ENCODE results near the gene SERPINA4.

SERPINA4 gene

GRCh38 chr14:94560751-94561655 lies at the start of gene SERPINA4:
Gene SERPINA4, plus strand, starts transcription at chr14:94561442. Its CDS starts 2,041 bp downstream, at chr14:94563483.
- in situ Hi-C loops (cut with MboI; ENCODE audit: low sequenced_read_pairs) = no loop called here

GRCh38 chr14:94514351-94514750 lies 46.9 kb upstream of the SERPINA4 start:
- in situ Hi-C loops (cut with MboI; ENCODE audit: low sequenced_read_pairs) = no loop called here

- in situ Hi-C loops (cut with MboI; ENCODE audit: low sequenced_read_pairs) = no loop called here
Observed at GRCh38 chr14:94515426-94515825, 45.8 kb upstream of the SERPINA4 start.

GRCh38 chr14:94515856-94516255 lies 45.4 kb upstream of the SERPINA4 start:
- in situ Hi-C loops (cut with MboI; ENCODE audit: low sequenced_read_pairs) = no loop called here

- in situ Hi-C loops (cut with MboI; ENCODE audit: low sequenced_read_pairs) = no loop called here
Observed at GRCh38 chr14:94517248-94517640, 44.0 kb upstream of the SERPINA4 start.

GRCh38 chr14:94517641-94518257 lies 43.5 kb upstream of the SERPINA4 start:
- in situ Hi-C loops (cut with MboI; ENCODE audit: low sequenced_read_pairs) = no loop called here

GRCh38 chr14:94521375-94522114 lies 39.7 kb upstream of the SERPINA4 start:
- in situ Hi-C loops (cut with MboI; ENCODE audit: low sequenced_read_pairs) = no loop called here

GRCh38 chr14:94522115-94522724 lies 39.0 kb upstream of the SERPINA4 start:
- in situ Hi-C loops (cut with MboI; ENCODE audit: low sequenced_read_pairs) = no loop called here

- in situ Hi-C loops (cut with MboI; ENCODE audit: low sequenced_read_pairs) = no loop called here
Observed at GRCh38 chr14:94523265-94523664, 38.0 kb upstream of the SERPINA4 start.

GRCh38 chr14:94524093-94524492 lies 37.1 kb upstream of the SERPINA4 start:
- in situ Hi-C loops (cut with MboI; ENCODE audit: low sequenced_read_pairs) = no loop called here

- in situ Hi-C loops (cut with MboI; ENCODE audit: low sequenced_read_pairs) = no loop called here
Observed at GRCh38 chr14:94531187-94531586, 30.1 kb upstream of the SERPINA4 start.

- in situ Hi-C loops (cut with MboI; ENCODE audit: low sequenced_read_pairs) = no loop called here
Observed at GRCh38 chr14:94532447-94532846, 28.8 kb upstream of the SERPINA4 start.

- in situ Hi-C loops (cut with MboI; ENCODE audit: low sequenced_read_pairs) = no loop called here
Observed at GRCh38 chr14:94535506-94535905, 25.7 kb upstream of the SERPINA4 start.

- in situ Hi-C loops (cut with MboI; ENCODE audit: low sequenced_read_pairs) = no loop called here
Observed at GRCh38 chr14:94536836-94537235, 24.4 kb upstream of the SERPINA4 start.

- in situ Hi-C loops (cut with MboI; ENCODE audit: low sequenced_read_pairs) = no loop called here
Observed at GRCh38 chr14:94538070-94538740, 23.0 kb upstream of the SERPINA4 start.

GRCh38 chr14:94539181-94539580 lies 22.1 kb upstream of the SERPINA4 start:
- in situ Hi-C loops (cut with MboI; ENCODE audit: low sequenced_read_pairs) = no loop called here

GRCh38 chr14:94540031-94540794 lies 21.0 kb upstream of the SERPINA4 start:
- in situ Hi-C loops (cut with MboI; ENCODE audit: low sequenced_read_pairs) = no loop called here

- in situ Hi-C loops (cut with MboI; ENCODE audit: low sequenced_read_pairs) = no loop called here
Observed at GRCh38 chr14:94541234-94541975, 19.8 kb upstream of the SERPINA4 start.

Data from HL-60/S4 treated with phorbol 12-myristate 13-acetate at 8.2 ng/mL for 4 days and 3 days (cell line).